Natural killer cell (primary cell): Measurements from ENCODE around the gene PASK. TPM values are rescaled to one million over a fixed set of nuclear protein-coding genes. Genes with fewer than 3 reads are reported as not detected.
"Not testable (repeated sequence)": the region's sequence is repeated elsewhere in the genome, so short reads cannot be mapped to it uniquely, and the experiment has no call there.

ENCODE experiments used
- ATAC-seq, 3 donors: fragments of 150-1000 bp in 2 of 3; fragments of 200-7000 bp in 1 of 3; cut with Tn5 transposase; 1 replicate in 1 of 3; 2 replicates in 2 of 3; pipeline ENCODE4 v1.10.0; 2021; ENCODE audit warnings: mild to moderate bottlenecking in 2 of 3, moderate library complexity in 2 of 3
- DNase-seq, 2 donors: peaks; one replicate each; pipeline versions ENCODE4 v3.0.0 to v3.0.0-alpha.2; 2013 to 2021; ENCODE audit warnings: mixed read lengths in 1 of 2
- H3K27ac ChIP-seq: one replicate; pipeline ENCODE4 v1.5.1; 2013; ENCODE audit warnings: mild to moderate bottlenecking, low read length
- H3K27me3 ChIP-seq: one replicate; pipeline ENCODE4 v1.6.1; 2013; ENCODE audit warnings: low read length; ENCODE audit not compliant: control insufficient read depth, insufficient read depth
- H3K36me3 ChIP-seq: one replicate; pipeline ENCODE4 v1.6.1; 2013; ENCODE audit warnings: low read length; ENCODE audit not compliant: control insufficient read depth, insufficient read depth
- H3K4me1 ChIP-seq: one replicate; pipeline ENCODE4 v1.6.1; 2013; ENCODE audit warnings: low read length; ENCODE audit not compliant: control insufficient read depth, insufficient read depth
- H3K4me3 ChIP-seq: one replicate; pipeline ENCODE4 v1.5.1; 2013; ENCODE audit warnings: low read length
- H3K9me3 ChIP-seq: one replicate; pipeline ENCODE4 v1.6.1; 2013; ENCODE audit warnings: low read length; ENCODE audit not compliant: control insufficient read depth, insufficient read depth
- H3K27ac Mint-ChIP-seq, 2 donors: one replicate each; pipeline ENCODE4 v1.8.0; 2022; ENCODE audit warnings: mild to moderate bottlenecking in 2 of 2, mixed read lengths in 2 of 2, moderate library complexity in 1 of 2
- H3K27me3 Mint-ChIP-seq, 2 donors: one replicate each; pipeline ENCODE4 v1.8.0; 2022; ENCODE audit warnings: low read depth in 2 of 2, mixed read lengths in 2 of 2
- H3K36me3 Mint-ChIP-seq: one replicate; pipeline ENCODE4 v1.8.0; 2022; ENCODE audit warnings: mixed read lengths
- H3K4me1 Mint-ChIP-seq, 2 donors: one replicate each; pipeline ENCODE4 v1.8.0; 2022; ENCODE audit warnings: mixed read lengths in 2 of 2
- H3K4me3 Mint-ChIP-seq: one replicate; pipeline ENCODE4 v1.8.0; 2022; ENCODE audit warnings: mild to moderate bottlenecking, moderate library complexity, mixed read lengths
- H3K9me3 Mint-ChIP-seq, 2 donors: one replicate each; pipeline ENCODE4 v1.8.0; 2022; ENCODE audit warnings: mixed read lengths in 2 of 2
- CTCF ChIP-seq: fragments of 200-600 bp; IDR thresholded peaks from one replicate; pipeline ENCODE4 v1.8.0; 2022; ENCODE audit warnings: antibody characterized with exemption
- WGBS: methylation state at CpG from one replicate; pipeline ENCODE4 v1.1.7; 2013; ENCODE audit warnings: missing lambda C conversion rate; ENCODE audit not compliant: insufficient coverage; 5-methylcytosine and 5-hydroxymethylcytosine counted together
- intact Hi-C: fragments of 100-400 bp; cut with micrococcal nuclease; formaldehyde crosslinking; loops from one replicate; pipeline ENCODE4 v1.14.2; 2022
- total RNA-seq, 4 donors: library from RNA; stranded (reverse); fragments of 120-200 nt in 1 of 4; gene quantifications; one replicate each; pipeline versions ENCODE4 v1.2.3 to v1.2.4, GENCODE V29; 2013 to 2022

PASK gene
- total RNA-seq = 10 to 100 TPM; 27.9 to 45.2 (median 36.2) TPM
- total RNA-seq (2013) = 15.2 TPM

GRCh38 chr2:241148891-241149674, at the start of gene PASK:
Gene PASK, minus strand, starts transcription at chr2:241149472. Its CDS starts 6,440 bp downstream, at chr2:241143032.
- Histone ChIP-seq H3K36me3 (peaks cover 4% of the 10 kb centered on the region), H3K27ac (peak within 1 kb of the TSS; percentile 6), H3K9me3 (no peaks in the 10 kb centered on the region), H3K4me1 (peaks cover 14% of the 10 kb centered on the region), H3K27me3 (no peaks in the 10 kb centered on the region), H3K4me3 (peak within 1 kb of the TSS; percentile 78)
- Mint-ChIP-seq H3K27me3 (no peaks in the 10 kb centered on the region), H3K4me1 (peaks cover 34 to 42% of the 10 kb centered on the region in 2 donors), H3K36me3 (no peaks in the 10 kb centered on the region), H3K27ac (peak within 1 kb of the TSS; percentile 89 to 90), H3K9me3 (no peaks in the 10 kb centered on the region), H3K4me3 (peak within 1 kb of the TSS; percentile 95)
- intact Hi-C loops = loop anchor here (5.0 kb wide), 1 partner anchor 208 kb away; the partner anchor contains the start of gene FARP2
- peak; percentile 85 to 96 for DNase-seq
- WGBS = under 1% methylated on average over 88 of the region's 88 CpGs
- no peak for TF ChIP-seq CTCF
- peak; percentile 82 to 92 (median 83) for ATAC-seq

- intact Hi-C loops = no loop called here
- Histone ChIP-seq H3K4me1 (no peaks in the 10 kb centered on the region), H3K4me3 (no peak overlapping the region), H3K36me3 (no peaks in the 10 kb centered on the region), H3K27me3 (no peaks in the 10 kb centered on the region), H3K9me3 (no peaks in the 10 kb centered on the region), H3K27ac (no peak overlapping the region)
- no peak for TF ChIP-seq CTCF
- ATAC-seq (no peak), DNase-seq (no peak)
- Mint-ChIP-seq H3K4me3 (no peak overlapping the region), H3K9me3 (no peaks in the 10 kb centered on the region), H3K36me3 (no peaks in the 10 kb centered on the region), H3K4me1 (no peaks in the 10 kb centered on the region), H3K27me3 (no peaks in the 10 kb centered on the region), H3K27ac (no peak overlapping the region)
- 87% methylated on average over 27 of the region's 27 CpGs for WGBS
These were observed 49.4 kb upstream of the PASK start for GRCh38 chr2:241198381-241199279.

- Mint-ChIP-seq H3K27ac (no peak overlapping the region), H3K9me3 (no peaks in the 10 kb centered on the region), H3K27me3 (no peaks in the 10 kb centered on the region), H3K4me1 (no peaks in the 10 kb centered on the region), H3K36me3 (no peaks in the 10 kb centered on the region), H3K4me3 (no peak overlapping the region)
- Histone ChIP-seq H3K27ac (no peak overlapping the region), H3K36me3 (no peaks in the 10 kb centered on the region), H3K27me3 (no peaks in the 10 kb centered on the region), H3K9me3 (no peaks in the 10 kb centered on the region), H3K4me1 (no peaks in the 10 kb centered on the region), H3K4me3 (no peak overlapping the region)
- no peak for TF ChIP-seq CTCF
- no peak for DNase-seq
- intact Hi-C loops = no loop called here
- 82% methylated on average over 6 of the region's 6 CpGs for WGBS
- ATAC-seq = no peak
These were observed 48.7 kb upstream of the PASK start for GRCh38 chr2:241197947-241198346.

- H3K27me3 Mint-ChIP-seq, H3K27ac ChIP-seq, H3K36me3 Mint-ChIP-seq, H3K9me3 Mint-ChIP-seq, H3K4me1 Mint-ChIP-seq, H3K27ac Mint-ChIP-seq, H3K36me3 ChIP-seq, H3K4me3 Mint-ChIP-seq, H3K4me1 ChIP-seq, H3K9me3 ChIP-seq, H3K4me3 ChIP-seq, DNase-seq, H3K27me3 ChIP-seq, ATAC-seq, intact Hi-C loops: not testable (repeated sequence)
- WGBS = 95% methylated on average over 14 of the region's 14 CpGs
These were observed 48.0 kb upstream of the PASK start for GRCh38 chr2:241197246-241197645.
